IMR-90 (cell line): Measurements from ENCODE around the gene CHRNB1. TPM values are rescaled to one million over a fixed set of nuclear protein-coding genes. Genes with fewer than 3 reads are reported as not detected.

Experiments
- ATAC-seq: fragments of 200-7000 bp; cut with Tn5 transposase; 2 replicates; pipeline ENCODE4 v1.9.1; 2020; ENCODE audit warnings: low read depth, mild to moderate bottlenecking, moderate library complexity
- BruUV-seq: library from RNA; stranded (reverse); fragments of 400-500 nt; replicated peaks from 2 replicates; lab custom pipeline; 2021; lab: Mats Ljungman, UMichigan
- CTCF ChIA-PET: fragments of 300-600 bp; formaldehyde crosslinking; extraction: SDS; loops from one replicate; lab custom pipeline; 2021; ENCODE audit warnings: antibody characterized with exemption; lab: Yijun Ruan, JAX
- POLR2A ChIA-PET: fragments of 300-600 bp; sonication (Branson Sonifier 250); formaldehyde crosslinking; loops from one replicate; lab custom pipeline; 2022; ENCODE audit warnings: antibody characterized with exemption; ENCODE audit not compliant: unreplicated experiment; lab: Charles Lee
- DNase-seq: peaks from one replicate; pipeline ENCODE4 v3.0.0; 2013
- H2AFZ ChIP-seq: replicated peaks from 2 replicates; pipeline ENCODE3; 2013; ENCODE audit warnings: low read length, mild to moderate bottlenecking; ENCODE audit not compliant: poor library complexity
- H2AK5ac ChIP-seq: 2 replicates; pipeline ENCODE4 v1.6.1; 2013; ENCODE audit warnings: low read depth, low read length, inconsistent platforms
- H2AK9ac ChIP-seq: replicated peaks from 2 replicates; pipeline ENCODE3; 2013; ENCODE audit warnings: mild to moderate bottlenecking, low read depth, low read length, moderate library complexity; ENCODE audit not compliant: poor library complexity
- H2BK120ac ChIP-seq: 2 replicates; pipeline ENCODE4 v1.6.1; 2013; ENCODE audit warnings: low read depth, low read length, inconsistent platforms
- H2BK15ac ChIP-seq: 3 replicates; pipeline ENCODE4 v1.6.1; 2013; ENCODE audit warnings: low read depth, low read length, inconsistent platforms
- H2BK20ac ChIP-seq: 2 replicates; pipeline ENCODE4 v1.6.1; 2013; ENCODE audit warnings: low read depth, mild to moderate bottlenecking, inconsistent platforms, low read length, moderate library complexity
- H2BK5ac ChIP-seq: 2 replicates; pipeline ENCODE4 v1.6.1; 2013; ENCODE audit warnings: mild to moderate bottlenecking, low read depth, low read length, inconsistent platforms; ENCODE audit not compliant: poor library complexity, severe bottlenecking
- H3K14ac ChIP-seq: replicated peaks from 2 replicates; pipeline ENCODE4 v1.6.1; 2013; ENCODE audit warnings: low read depth, low read length, inconsistent platforms
- H3K18ac ChIP-seq: 2 replicates; pipeline ENCODE4 v1.6.1; 2013; ENCODE audit warnings: low read depth, low read length, control low read depth
- H3K23ac ChIP-seq: 2 replicates; pipeline ENCODE4 v1.6.1; 2013; ENCODE audit warnings: low read depth, low read length, inconsistent platforms
- H3K27ac ChIP-seq: 2 replicates; pipeline ENCODE4 v1.5.1; 2013; ENCODE audit warnings: mild to moderate bottlenecking, control low read depth, low read length; ENCODE audit not compliant: insufficient read depth
- H3K27me3 ChIP-seq: 2 replicates; pipeline ENCODE4 v1.6.1; 2013; ENCODE audit warnings: low read length; ENCODE audit not compliant: control insufficient read depth, insufficient read depth
- H3K36me3 ChIP-seq: 2 replicates; pipeline ENCODE4 v1.6.1; 2013; ENCODE audit warnings: low read length, mixed read lengths; ENCODE audit not compliant: control insufficient read depth, insufficient read depth
- H3K4ac ChIP-seq: 2 replicates; pipeline ENCODE4 v1.6.1; 2013; ENCODE audit warnings: low read depth, low read length, inconsistent platforms
- H3K4me1 ChIP-seq: 2 replicates; pipeline ENCODE4 v1.6.1; 2013; ENCODE audit warnings: low read length, mixed read lengths; ENCODE audit not compliant: control insufficient read depth, insufficient read depth
- H3K4me2 ChIP-seq: 2 replicates; pipeline ENCODE4 v1.6.1; 2013; ENCODE audit warnings: low read depth, mild to moderate bottlenecking, control low read depth, low read length, moderate library complexity
- H3K4me3 ChIP-seq: 2 replicates; pipeline ENCODE4 v1.5.1; 2013; ENCODE audit warnings: low read depth, mild to moderate bottlenecking, control low read depth, low read length, moderate library complexity; ENCODE audit not compliant: insufficient read depth
- H3K56ac ChIP-seq: 2 replicates; pipeline ENCODE4 v1.6.1; 2013; ENCODE audit warnings: low read length, inconsistent platforms; ENCODE audit not compliant: insufficient read depth; ENCODE audit errors: extremely low read depth
- H3K79me1 ChIP-seq, 2 experiments: 2 replicates each; pipeline ENCODE4 v1.6.1; 2013; ENCODE audit warnings: low read length in 2 of 2, inconsistent platforms in 1 of 2, low read depth in 1 of 2
- H3K9ac ChIP-seq: 2 replicates; pipeline ENCODE4 v1.6.1; 2013; ENCODE audit warnings: low read depth, low read length, control low read depth
- H3K9me1 ChIP-seq: 2 replicates; pipeline ENCODE4 v1.6.1; 2013; ENCODE audit warnings: low read length, inconsistent platforms; ENCODE audit not compliant: insufficient read depth
- H3K9me3 ChIP-seq: 2 replicates; pipeline ENCODE4 v1.6.1; 2013; ENCODE audit warnings: low read length; ENCODE audit not compliant: control insufficient read depth, insufficient read depth
- H4K20me1 ChIP-seq: 2 replicates; pipeline ENCODE4 v1.6.1; 2013; ENCODE audit warnings: low read length, inconsistent platforms; ENCODE audit not compliant: insufficient read depth
- H4K5ac ChIP-seq: 2 replicates; pipeline ENCODE4 v1.6.1; 2013; ENCODE audit warnings: mild to moderate bottlenecking, low read depth, low read length, control low read depth
- H4K8ac ChIP-seq, 2 experiments: 2 replicates each; pipeline ENCODE4 v1.6.1; 2013; ENCODE audit warnings: low read depth in 2 of 2, low read length in 2 of 2, control low read depth in 1 of 2, inconsistent platforms in 1 of 2
- H4K91ac ChIP-seq: 2 replicates; pipeline ENCODE4 v1.6.1; 2013; ENCODE audit warnings: low read depth, low read length, inconsistent platforms; ENCODE audit not compliant: insufficient read depth
- CHD1 ChIP-seq: IDR thresholded peaks from 2 replicates; pipeline ENCODE4 v1.6.1; 2012; ENCODE audit warnings: low read depth, low read length, improper control_type of control experiment
- CTCF ChIP-seq: conservative IDR thresholded peaks from 2 replicates; pipeline ENCODE4 v1.5.1; 2012; ENCODE audit warnings: mild to moderate bottlenecking, low read depth, low read length, improper control_type of control experiment
- ELK1 ChIP-seq: fragments of 150-350 bp; IDR thresholded peaks from 2 replicates; pipeline ENCODE4 v1.6.1; 2016; ENCODE audit warnings: low read depth, mild to moderate bottlenecking, low read length, moderate library complexity, borderline replicate concordance
- NFE2L2 ChIP-seq: fragments of 150-350 bp; IDR thresholded peaks from 2 replicates; pipeline ENCODE4 v1.6.1; 2016; ENCODE audit warnings: low read depth, mild to moderate bottlenecking, low read length
- WGBS, 2 experiments: methylation state at CpG; one replicate each; pipeline versions ENCODE4 v1.1.5 to v1.1.7; 2013; ENCODE audit warnings: missing lambda C conversion rate in 2 of 2; ENCODE audit not compliant: insufficient read length in 1 of 2; ENCODE audit errors: extremely low coverage in 2 of 2; 5-methylcytosine and 5-hydroxymethylcytosine counted together
- dilution Hi-C: fragments of 300-500 bp; cut with HindIII; formaldehyde crosslinking; loops from one replicate; pipeline ENCODE4 v1.14.3; 2018; ENCODE audit warnings: low sequenced_read_pairs; ENCODE audit not compliant: unreplicated experiment
- in situ Hi-C: fragments of 300-500 bp; cut with MboI; formaldehyde crosslinking; loops from 3 replicates; pipeline ENCODE4 v1.14.3; 2019; ENCODE audit warnings: low sequenced_read_pairs, inconsistent platforms, mixed read lengths
- intact Hi-C: fragments of 100-400 bp; cut with micrococcal nuclease; formaldehyde crosslinking; loops from 2 replicates; pipeline ENCODE4 v1.10.0; 2022
- polyA plus RNA-seq, 3 experiments: library from polyadenylated mRNA; depleted of rRNA; stranded (reverse); fragments of >200 nt; gene quantifications; 2 replicates each; pipeline ENCODE4 v1.2.3, GENCODE V29; 2012; ENCODE audit warnings: low replicate concordance in 1 of 3
- total RNA-seq: library from RNA; depleted of rRNA; stranded (reverse); fragments of >200 nt; gene quantifications from 2 replicates; pipeline ENCODE4 v1.2.3, GENCODE V29; 2012

The CHRNB1 gene
- total and polyA plus RNA-seq, 2 of the 4 experiments (the other 2 are of a cell fraction) = 4.3 to 6.0 TPM

- Histone ChIP-seq H4K5ac (peak overlapping the region; percentile 97), H3K9me1 (0 out of 2 replicates have a peak, but pooled peaks cover 5% of the 10 kb centered on the region), H3K27ac (no peak overlapping the region; the same call in 1 of the 2 replicates), H2BK120ac (no peak overlapping the region; the same call in 1 of the 2 replicates), H3K4ac (peak overlapping the region; percentile 51), H3K4me3 (peak overlapping the region; percentile 48), H3K9ac (peak overlapping the region; percentile 67), H3K4me2 (peak overlapping the region; percentile 80), H2BK20ac (no peak overlapping the region), H2BK15ac (0 out of 3 replicates have a peak overlapping the region, but pooled peaks have one; percentile 23), H3K18ac (peak overlapping the region; percentile 65), H2BK5ac (no peak overlapping the region), H2AFZ (peak overlapping the region; percentile 84), H3K56ac (no peak overlapping the region), H3K9me3 (no peaks in the 10 kb centered on the region), H3K23ac (peak overlapping the region; percentile 75; the same call in 1 of the 2 replicates), H2AK5ac (peak overlapping the region; percentile 68), H3K27me3 (peaks cover 34% of the 10 kb centered on the region), H2AK9ac (peak overlapping the region; percentile 93), H4K8ac (peak overlapping the region; percentile 84 to 94; a peak in 3 of 4 replicates), H4K20me1 (peaks cover 3% of the 10 kb centered on the region; the same call in 1 of the 2 replicates), H3K79me1 (peaks cover 0 to 2% of the 10 kb centered on the region in 2 experiments; a peak in 1 of 4 replicates), H3K4me1 (peaks cover 19% of the 10 kb centered on the region), H3K14ac (0 out of 2 replicates have a peak overlapping the region, but pooled peaks have one; percentile 69), H4K91ac (peak overlapping the region; percentile 74; the same call in 1 of the 2 replicates), H3K36me3 (no peaks in the 10 kb centered on the region)
- DNase-seq = no peak
- CTCF ChIA-PET = no interaction called here
- TF ChIP-seq ELK1 (no peak), NFE2L2 (no peak), CHD1 (no peak), CTCF (no peak)
- dilution Hi-C loops = no loop called here
- 0 out of 2 replicates have a peak, but pooled peaks have one; percentile 6 for ATAC-seq
- intact Hi-C loops = no loop called here
- WGBS, 2 experiments = 3% methylated on average over 10 of the region's 46 CpGs; no CpG with 5 or more reads in 1 of the 2 experiments
- in situ Hi-C loops = no loop called here
- POLR2A ChIA-PET = interaction anchor here (0.6 kb wide), 1 partner anchor 935 kb away, joined by 3 read pairs; no protein-coding TSS in a partner anchor
- no TSS peak for BruUV-seq
Observed at GRCh38 chr17:7440113-7440833, 4.6 kb upstream of the CHRNB1 start.
